Kidney epithelial cell (primary cell): ENCODE measurements around the gene GPR171. TPM values are rescaled to one million over a fixed set of nuclear protein-coding genes. Genes with fewer than 3 reads are reported as not detected.

ENCODE experiments used
- DNase-seq: peaks from one replicate; pipeline ENCODE4 v3.0.0-alpha.2; 2010; ENCODE audit warnings: low read depth
- H3K27me3 ChIP-seq: 2 replicates; pipeline ENCODE4 v1.6.0; 2011; ENCODE audit warnings: low read length; ENCODE audit not compliant: control insufficient read depth, insufficient read depth
- H3K36me3 ChIP-seq: 2 replicates; pipeline ENCODE4 v1.5.1; 2011; ENCODE audit warnings: low read length; ENCODE audit not compliant: control insufficient read depth, insufficient read depth
- H3K4me3 ChIP-seq: 2 replicates; pipeline ENCODE4 v1.5.1; 2011; ENCODE audit warnings: low read depth, mild to moderate bottlenecking, control low read depth, low read length
- CTCF ChIP-seq: IDR thresholded peaks from 2 replicates; pipeline ENCODE4 v1.5.1; 2011; ENCODE audit warnings: mild to moderate bottlenecking, moderate library complexity, low read length, control low read depth, inconsistent platforms; ENCODE audit not compliant: insufficient read depth, poor library complexity, severe bottlenecking
- total RNA-seq: library from RNA; depleted of rRNA; stranded (reverse); fragments of >200 nt; gene quantifications from 2 replicates; pipeline ENCODE4 v1.2.3, GENCODE V29; 2015

The GPR171 gene
- total RNA-seq, 1 donor from 2014 or later, result not detected

GRCh38 chr3:151154566-151154965 lies 48.5 kb downstream of the GPR171 start:
- Histone ChIP-seq H3K4me3 (no peak overlapping the region), H3K36me3 (no peaks in the 10 kb centered on the region), H3K27me3 (no peaks in the 10 kb centered on the region)
- TF ChIP-seq CTCF, result no peak
- DNase-seq, result no peak

GRCh38 chr3:151152455-151153079 lies 50.4 kb downstream of the GPR171 start:
- no peak for DNase-seq
- TF ChIP-seq CTCF, result no peak
- no peaks in the 10 kb centered on the region for H3K27me3 ChIP-seq
- no peaks in the 10 kb centered on the region for H3K36me3 ChIP-seq
- H3K4me3 ChIP-seq, result no peak overlapping the region

Other genes with a start within 250 kb of the GPR171 start
- not detected in 2 replicates for gene CLRN1, start 230.5 kb downstream of the GPR171 start, total RNA-seq
- gene MED12L, start 117.6 kb downstream of the GPR171 start, total RNA-seq, result 1.3 and 1.8 TPM in 2 replicates
- not detected in 2 replicates for gene P2RY14, start 75.3 kb upstream of the GPR171 start, total RNA-seq
- 16.4 and 16.7 TPM in 2 replicates for gene GPR87, start 113.6 kb upstream of the GPR171 start, total RNA-seq
- 0.13 TPM in 1 of 2 replicates, not detected in the other for gene P2RY13, start 126.3 kb upstream of the GPR171 start, total RNA-seq
- not detected in 2 replicates for gene P2RY12, start 181.5 kb upstream of the GPR171 start, total RNA-seq